Pons (tissue), 1 donor: ENCODE measurements around the gene PHC1.
A peak's percentile ranks its signal among the peaks of the same experiment; 100 is the strongest.
"Not testable (repeated sequence)": the region's sequence is repeated elsewhere in the genome, so short reads cannot be mapped to it uniquely, and the experiment has no call there.

Experiments
- DNase-seq: peaks from one replicate; pipeline ENCODE4 v3.0.0-alpha.2; 2016; ENCODE audit warnings: low spot score

The PHC1 gene

DNA sequence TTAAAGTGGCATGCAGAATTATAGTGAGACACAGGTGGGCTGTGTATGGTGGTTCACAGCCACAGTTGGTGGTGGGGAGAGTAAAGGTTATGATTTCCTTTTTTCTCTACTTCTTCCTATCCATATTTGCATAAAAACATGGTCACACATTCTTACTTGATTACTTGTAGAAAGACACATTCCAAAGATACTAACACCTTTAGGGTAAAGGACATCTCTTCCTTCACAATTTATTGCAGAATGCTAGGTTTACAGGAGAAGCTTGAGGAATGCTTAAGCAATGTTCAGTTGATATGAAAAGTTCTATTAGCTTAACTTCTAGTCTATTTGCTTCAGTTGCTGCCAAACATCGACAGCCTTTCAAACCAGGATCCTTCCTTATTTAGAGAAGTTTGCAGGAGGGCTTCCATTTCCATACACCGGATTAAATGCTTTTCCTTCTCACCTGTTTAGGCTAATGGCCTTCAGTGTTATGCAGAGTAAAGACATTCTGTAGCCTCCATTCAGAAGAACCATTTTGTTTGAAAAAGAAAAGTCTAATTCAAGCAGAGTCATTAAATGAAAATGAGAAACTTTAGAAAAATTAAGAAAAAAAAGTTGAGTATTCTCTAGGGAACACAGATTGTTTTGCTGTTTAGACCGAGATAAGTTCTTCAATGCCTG lies 2.6 kb upstream of the PHC1 start:
- no peak for DNase-seq

DNA sequence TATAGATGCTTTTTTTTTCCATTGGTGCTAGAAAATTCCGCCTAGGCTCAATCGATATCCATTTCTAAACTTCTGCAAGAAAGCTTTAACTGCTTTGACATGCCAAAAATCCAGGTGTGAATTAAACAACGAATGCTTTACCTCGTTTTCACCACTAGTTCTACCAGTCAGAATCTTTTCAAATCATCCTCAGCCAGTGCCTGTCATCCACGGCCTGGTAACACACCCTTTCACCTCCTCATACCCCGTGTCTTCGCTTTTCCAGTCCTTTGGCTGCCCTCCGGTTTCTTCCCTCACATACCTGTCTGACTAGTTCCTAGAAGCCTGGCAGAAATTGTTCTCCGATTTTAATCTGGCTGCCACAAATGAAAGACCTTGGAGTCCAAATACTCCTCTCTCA lies 1.4 kb upstream of the PHC1 start:
- DNase-seq = no peak

DNA sequence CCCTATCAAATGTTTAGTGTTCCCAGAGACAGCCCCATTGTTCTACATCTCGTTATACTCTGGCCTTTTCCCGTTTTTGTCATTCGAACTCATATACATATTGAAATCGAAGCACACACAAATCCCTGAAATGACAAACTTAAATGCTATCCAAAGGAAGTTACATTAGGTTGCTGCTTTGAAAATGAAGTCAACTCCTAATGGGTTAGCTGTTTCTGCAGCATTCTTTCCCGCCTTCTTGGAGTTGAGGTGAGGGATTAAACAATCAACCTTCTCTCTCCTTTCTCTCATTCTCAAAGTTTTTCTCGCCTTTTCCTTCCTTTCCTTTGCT lies 642 bp upstream of the PHC1 start:
- peak; percentile 39 for DNase-seq

DNA sequence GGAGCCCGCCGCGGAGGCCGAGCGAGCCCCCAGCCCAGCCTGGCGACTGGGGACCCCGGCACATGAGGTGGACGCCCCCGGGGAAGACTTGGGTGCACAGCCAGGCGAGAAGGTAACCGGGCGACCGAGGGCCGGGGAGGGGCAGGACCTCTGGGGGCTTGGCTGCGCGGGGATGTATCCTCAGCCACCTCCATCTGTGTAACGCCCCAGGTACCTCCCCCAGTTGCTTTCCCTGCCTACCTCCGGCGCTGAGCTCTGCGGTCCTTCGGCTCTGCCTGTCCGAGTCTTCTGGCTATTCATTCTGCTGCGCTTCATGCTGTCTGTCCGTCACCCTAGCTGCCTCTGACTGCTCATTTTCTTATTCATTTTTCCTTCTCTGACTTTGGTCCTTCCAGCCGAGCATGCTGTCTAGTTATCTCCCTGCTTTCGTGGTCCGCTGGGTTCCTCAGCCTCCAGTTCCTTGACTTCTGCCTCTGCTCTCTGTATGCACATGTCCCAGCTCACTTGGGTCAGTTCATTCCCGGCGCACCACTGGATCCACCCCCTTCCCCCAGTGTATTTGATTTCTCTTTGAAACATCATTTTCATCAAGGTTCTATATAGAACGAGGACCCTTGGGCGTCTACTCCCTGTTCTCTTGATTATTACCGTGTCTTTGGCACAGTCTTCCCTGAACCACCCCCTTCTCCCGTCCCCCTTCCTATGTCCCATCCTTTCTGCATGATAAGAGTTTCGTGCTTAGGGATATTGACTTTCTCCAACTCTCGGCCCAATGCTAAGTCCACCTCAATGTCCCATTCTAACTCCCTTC lies 612 bp downstream of the PHC1 start:
- DNase-seq = peak; percentile 23

DNA sequence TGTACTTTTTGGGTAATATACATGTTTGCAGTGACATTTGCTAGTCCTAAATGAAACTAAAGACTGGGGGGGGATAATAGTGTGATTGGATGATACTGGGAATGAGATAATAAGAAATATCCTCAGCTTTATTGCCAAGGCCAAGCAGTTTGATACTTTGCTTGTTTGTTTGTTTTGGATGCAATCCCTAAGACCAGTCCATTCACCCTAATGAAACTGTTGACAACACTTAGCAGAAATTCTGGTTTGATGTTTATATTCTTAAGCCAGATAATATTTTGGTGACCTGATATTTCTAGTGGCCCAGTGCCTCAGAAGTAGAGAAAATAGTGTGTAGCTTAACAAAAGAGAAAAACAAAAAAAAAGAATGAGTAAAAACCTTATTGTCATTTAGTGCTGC lies 1.8 kb downstream of the PHC1 start:
- no peak for DNase-seq

DNA sequence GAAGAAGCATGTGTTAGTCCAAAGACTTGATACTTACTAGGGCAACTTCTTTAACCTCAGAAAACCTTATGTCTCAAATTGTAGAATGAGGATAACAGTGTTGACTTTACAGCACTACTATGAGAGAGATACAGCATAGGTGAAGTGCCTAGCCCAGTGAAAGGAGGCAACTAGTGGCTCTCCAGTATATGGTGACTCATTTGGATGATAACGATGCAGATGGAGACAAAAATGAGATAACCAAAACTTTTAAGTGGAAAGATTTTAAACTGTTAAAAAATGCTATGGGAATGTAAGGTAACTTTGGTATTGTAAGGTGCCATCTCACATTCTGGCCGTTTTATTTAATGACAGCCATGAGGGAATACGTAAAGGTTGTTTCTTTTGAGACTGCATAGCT lies 2.7 kb downstream of the PHC1 start:
- no peak for DNase-seq

DNA sequence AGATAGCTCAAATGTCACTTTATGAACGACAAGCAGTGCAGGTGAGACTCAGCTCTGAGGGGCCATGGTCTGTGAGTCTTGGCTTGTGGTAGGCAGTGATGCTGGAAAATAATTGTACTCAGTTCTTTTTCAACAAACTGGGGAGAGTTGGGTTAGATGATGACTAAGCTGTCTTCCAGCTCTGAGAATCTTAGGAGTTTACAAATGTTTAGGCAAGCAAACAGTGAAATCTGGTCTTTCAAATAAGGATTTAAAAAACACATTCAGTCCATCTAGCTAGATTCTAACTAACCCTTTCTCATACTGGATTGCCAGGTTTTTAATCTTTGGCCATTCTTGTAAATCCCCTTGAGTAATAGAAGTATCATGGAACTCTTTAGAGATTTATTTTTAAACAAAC lies 3.4 kb downstream of the PHC1 start:
- no peak for DNase-seq

DNA sequence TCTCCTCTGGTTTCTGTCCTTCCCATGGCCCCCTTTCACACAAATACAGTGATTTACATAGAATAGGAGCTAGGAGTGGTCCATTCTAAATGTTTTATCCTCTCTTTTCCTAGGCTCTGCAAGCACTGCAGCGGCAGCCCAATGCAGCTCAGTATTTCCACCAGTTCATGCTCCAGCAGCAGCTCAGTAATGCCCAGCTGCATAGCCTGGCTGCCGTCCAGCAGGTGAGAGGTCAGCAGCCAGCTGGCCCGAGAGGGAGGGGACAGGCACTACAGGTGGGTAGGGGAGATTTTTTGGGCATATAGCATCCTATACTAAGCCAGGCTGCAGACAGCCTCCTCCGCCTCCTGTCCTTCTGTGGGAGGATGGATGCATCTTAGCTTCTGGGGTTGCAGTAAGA lies 5.3 kb downstream of the PHC1 start:
- not testable (repeated sequence) for DNase-seq

DNA sequence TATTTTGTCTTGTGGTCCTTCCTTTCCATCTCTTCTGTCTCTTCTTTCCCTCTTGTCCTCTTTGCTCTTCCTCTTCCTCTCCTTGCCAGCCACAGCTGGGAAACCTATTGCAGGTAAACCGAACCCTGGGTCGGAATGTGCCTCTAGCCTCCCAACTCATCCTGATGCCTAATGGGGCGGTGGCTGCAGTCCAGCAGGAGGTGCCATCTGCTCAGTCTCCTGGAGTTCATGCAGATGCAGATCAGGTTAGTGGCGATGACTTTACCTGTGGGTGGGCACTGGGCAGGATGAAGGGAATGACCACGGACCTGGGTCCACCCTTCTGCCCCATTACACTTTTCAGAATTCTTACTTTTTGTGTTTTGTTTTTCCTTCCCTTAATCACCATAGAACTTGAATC lies 8.2 kb downstream of the PHC1 start:
- no peak for DNase-seq

DNA sequence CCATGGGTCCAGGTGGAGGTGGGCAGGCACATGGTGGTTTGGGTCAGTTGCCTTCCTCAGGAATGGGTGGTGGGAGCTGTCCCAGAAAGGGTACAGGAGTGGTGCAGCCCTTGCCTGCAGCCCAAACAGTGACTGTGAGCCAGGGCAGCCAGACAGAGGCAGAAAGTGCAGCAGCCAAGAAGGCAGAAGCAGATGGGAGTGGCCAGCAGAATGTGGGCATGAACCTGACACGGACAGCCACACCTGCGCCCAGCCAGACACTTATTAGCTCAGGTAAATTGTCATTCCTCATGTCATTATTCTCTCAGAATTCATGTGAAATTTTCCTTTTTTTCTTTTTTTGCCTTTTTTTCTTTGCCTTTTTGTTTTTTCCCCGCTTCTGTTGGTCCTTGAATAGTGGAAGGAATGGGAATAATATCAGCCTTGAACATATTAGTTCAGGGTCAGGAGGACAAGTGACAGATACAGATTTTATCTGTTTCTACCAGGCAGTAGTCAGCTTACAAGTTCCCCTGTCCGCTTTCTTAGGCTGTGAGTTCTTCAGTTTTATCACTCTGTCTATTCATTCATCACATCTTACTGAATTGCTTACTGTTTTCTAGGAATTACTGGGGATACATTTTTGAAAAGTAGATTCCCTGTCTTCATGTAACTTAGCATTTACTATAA lies 16.5 kb downstream of the PHC1 start:
- not testable (repeated sequence) for DNase-seq

DNA sequence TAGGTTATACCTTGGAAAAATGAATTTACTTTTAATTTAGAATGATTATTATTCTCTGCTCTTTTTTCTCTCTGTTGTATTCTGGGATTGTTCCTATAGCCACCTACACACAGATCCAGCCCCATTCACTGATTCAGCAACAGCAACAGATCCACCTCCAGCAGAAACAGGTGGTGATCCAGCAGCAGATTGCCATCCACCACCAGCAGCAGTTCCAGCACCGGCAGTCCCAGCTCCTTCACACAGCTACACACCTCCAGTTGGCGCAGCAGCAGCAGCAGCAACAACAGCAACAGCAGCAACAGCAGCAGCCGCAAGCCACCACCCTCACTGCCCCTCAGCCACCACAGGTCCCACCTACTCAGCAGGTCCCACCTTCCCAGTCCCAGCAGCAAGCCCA lies 18.2 kb downstream of the PHC1 start:
- not testable (repeated sequence) for DNase-seq

DNA sequence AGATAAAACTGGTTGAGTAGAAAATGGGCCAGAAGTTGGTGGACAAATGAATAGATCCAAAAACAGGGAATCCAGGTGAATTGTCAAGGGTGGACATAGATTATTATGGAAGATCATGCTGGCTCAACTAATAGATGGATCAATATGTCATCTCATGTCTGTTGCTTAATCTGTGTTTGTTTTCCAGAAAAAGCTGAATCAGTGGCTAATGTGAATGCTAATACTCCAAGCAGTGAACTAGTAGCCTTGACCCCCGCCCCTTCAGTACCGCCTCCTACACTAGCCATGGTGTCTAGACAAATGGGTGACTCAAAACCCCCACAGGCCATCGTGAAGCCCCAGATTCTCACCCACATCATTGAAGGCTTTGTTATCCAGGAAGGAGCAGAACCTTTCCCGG lies 19.8 kb downstream of the PHC1 start:
- DNase-seq = not testable (repeated sequence)

DNA sequence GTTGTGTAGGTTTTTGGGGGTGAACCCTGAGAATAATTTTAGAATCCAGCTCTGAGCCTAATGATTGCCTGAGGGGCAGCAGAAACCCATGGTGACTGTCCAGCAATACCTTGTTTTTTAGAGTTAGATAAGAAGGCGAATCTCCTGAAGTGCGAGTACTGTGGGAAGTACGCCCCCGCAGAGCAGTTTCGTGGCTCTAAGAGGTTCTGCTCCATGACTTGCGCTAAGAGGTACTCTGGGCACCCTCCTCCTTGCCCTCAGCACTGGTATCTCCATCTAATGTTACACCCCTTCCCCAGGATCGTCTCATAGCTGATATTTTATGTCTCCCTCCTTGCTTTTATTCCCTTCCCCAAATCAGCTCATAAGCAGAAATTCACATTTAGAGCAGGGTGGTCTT lies 22.4 kb downstream of the PHC1 start:
- DNase-seq = no peak

DNA sequence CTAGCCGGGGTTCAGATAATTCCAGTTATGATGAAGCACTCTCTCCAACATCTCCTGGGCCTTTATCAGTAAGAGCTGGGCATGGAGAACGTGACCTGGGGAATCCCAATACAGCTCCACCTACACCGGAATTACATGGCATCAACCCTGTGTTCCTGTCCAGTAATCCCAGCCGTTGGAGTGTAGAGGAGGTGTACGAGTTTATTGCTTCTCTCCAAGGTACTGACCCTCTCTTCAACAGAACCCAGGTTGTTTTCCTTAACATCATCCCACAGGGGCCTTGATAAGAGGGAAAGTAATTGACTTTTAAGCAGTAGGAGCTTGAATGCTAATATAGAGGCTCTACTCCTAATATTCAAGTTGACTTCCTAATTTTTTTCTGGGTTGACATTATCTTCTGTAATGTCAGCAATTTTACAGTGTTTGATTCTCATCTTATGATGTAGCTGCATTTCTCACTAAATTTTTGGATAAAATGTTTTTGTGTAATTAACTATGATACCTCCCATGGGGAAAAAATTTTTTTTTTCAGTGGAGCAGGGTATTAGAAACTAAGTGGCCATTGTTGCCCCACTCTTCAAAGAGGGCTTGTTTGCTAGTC lies 23.6 kb downstream of the PHC1 start:
- DNase-seq = not testable (repeated sequence)

DNA sequence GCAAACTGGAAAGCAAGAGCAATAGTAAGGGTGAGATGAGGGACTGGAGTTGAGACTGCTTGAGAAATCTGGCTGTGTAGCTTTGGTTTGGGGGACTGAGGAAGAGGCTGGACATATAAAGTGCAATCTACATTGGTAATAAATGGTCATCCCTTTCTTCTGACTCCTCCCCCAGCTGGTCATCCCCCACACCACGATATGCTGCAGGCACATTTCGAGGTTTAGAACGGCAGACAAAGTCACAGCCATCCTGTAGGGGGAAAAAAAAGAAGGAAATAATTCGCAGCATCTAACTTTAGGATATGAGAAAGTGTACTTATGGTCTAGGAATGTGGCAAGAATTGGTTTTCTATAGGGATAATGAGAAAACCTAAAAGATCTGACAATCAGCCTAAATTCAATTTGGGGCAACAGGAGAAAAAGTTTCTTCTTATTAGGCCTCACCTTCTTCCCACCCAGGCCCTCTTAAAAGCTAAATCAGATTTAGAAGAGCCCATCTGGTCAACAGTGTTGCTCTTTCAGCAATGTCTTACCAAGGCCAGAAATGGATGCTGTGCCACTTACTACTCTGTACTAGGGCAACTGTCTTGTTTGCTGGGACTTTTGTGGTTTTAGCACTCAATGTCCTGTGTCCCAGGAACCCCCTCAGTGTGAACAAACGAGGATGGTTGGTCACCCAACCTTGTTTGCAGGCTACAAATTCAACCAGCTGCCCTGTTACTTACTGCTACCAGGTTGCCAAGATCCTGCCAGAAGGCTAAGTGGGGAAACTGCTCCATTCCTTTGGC lies 27.6 kb downstream of the PHC1 start:
- DNase-seq = no peak

DNA sequence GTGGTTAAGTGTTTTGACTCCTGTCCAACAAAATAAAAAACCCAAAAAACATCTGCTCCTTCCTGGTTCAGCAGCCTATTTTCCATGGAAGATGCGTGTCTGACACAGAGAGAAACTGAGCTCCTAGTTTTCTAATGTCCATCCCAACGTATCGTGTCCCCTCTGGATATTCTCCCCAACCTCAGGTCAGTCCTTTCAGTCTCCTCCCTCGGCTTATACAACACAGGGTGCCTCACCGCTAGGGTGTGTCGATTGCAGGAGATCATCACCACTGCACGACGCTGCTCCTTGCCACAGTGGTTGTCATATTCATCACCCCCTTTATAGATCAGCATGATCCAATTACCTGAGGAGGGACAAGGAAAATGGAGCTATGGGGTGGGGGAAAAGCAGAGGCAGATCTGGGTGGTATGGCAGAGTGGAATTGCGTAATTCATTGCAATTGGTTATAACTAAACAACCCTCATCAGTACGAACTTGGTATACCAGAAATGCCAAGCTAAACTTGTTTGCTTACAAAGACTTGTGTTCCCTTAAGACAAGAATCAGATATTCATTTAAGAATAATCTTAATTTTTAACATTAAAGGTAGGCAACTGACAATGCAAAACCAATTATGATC lies 29.4 kb downstream of the PHC1 start:
- DNase-seq = no peak

DNA sequence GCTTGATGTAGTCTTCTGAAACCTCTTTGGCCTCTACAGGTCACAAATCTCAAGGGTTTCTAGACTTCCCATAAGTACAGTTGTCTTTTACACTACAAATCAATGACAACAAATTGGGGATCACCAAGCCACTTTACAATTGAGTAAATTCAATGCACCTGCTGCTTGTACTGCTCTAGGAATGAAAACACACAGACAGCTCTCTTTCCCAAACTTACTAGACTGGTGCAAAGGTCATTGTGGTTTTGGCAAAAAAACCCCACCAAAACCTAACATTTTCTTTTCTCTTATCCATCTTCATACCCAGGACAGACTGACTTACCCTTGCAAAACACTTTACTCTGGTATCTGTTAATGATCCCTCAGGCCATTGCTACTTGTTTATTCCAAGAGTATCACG lies 32.4 kb downstream of the PHC1 start:
- DNase-seq = no peak

DNA sequence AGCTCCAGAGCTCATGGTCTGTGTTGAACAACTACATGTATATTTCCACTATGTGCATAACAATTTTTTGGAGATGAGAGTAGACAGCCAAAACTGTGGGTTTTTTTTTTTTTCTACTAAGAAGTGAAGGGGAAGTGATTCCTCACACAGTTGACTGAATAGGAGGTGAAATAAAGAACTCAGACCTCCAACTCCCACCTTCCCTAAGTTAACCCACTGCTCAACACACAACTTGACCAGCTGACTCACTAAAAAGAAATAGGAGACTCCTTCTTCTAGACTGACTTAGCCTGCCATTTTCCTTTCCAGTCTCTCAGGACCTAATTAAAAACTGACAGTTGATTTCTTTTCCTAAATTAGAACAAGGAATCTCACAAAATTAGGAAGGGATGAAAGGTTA lies 33.4 kb downstream of the PHC1 start:
- DNase-seq = no peak

DNA sequence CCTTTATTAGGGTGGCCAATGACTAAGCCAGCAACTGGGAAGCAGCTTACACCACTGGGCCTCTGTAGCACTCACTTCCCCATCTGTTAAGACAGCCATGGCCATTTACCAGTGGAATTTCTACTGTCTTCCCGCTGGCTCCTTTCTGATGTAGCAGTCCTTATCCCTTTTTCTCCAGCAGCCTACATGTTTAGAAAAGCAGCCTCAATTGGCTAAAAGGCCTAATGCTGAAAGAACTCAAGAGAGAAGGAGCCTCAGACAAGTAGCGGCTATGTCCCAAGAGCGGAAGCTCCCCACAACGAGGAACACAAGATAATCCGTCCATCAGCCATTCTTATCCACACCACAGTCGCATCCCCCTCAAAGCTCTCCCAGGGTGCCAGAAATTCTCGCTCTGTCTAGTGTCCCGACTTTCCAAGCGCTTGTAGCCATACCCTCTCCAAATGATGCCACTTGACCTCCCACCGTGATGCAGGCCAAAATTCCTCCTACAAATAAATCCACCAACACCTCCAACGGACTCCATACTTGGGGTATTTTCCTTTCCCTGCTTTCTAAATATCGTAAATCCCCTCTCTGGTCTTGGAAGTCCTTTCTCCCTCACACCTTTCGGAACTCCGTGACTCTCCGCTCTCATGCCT lies 34.5 kb downstream of the PHC1 start:
- peak; percentile 45 for DNase-seq

DNA sequence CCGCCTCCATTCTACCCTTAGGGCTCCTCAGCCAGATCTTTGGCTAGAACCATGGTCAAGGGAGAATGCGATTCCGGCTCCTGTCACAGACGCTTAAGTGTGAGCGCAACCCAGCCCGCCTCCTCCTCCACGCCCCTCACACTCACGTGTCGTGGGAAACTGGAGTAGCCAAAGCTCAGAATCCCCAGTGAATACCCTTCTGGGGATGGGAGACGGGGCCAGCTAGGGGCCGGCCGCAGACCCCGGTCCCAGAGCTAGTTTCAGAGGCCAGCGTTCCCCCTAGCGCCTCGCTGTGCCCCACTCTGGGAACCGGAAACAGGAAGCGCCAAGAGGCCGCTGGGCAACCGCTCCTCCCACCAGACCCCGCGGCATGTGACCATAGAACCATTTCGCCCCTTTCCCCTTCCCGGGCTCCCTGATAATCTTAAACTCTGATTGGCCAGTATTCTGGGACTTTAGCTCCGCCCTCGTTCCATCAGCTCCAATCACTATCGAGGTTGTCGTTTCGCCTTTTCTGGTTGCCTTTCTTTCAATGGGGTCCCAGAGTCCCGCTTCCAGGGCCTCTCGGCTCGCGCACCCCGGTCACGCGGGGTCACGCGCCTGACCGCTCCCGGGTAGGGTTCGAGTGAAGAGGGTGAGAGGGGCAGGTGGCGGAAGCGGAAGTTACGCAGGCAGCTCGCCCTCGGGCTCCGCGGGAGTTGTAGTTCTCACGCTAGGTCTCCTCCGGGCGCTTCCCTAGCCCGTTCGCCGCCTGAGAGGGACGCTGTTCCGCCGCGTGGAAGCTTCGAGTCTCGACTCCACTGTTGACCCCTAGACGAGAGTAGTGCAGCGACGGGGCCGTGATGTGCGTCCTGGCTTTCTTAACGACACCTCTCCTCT lies 35.3 kb downstream of the PHC1 start, which contains the start of gene M6PR:
TSS of gene M6PR (minus strand) at position 304 of the 879 bp plus-strand sequence. CDS start 3,241 bp downstream, outside the sequence.
- peak; percentile 99 for DNase-seq
